Transverse colon (tissue), 4 donors: ENCODE measurements around the gene PJA1.

Experiments used
- CTCF ChIP-seq, 5 experiments: fragments of 200-600 bp in 3 of 5; fragments of 450-650 bp in 2 of 5; sonication (generic) in 3 of 5; IDR thresholded peaks; 1 replicate in 2 of 5; 2 replicates in 3 of 5; pipeline ENCODE4 v1.5.1; 2016 to 2017; ENCODE audit warnings: antibody characterized with exemption in 5 of 5, inconsistent platforms in 3 of 5, mild to moderate bottlenecking in 2 of 5, moderate library complexity in 1 of 5
- EP300 ChIP-seq: sonication (generic); formaldehyde crosslinking; IDR thresholded peaks from one replicate; pipeline ENCODE4 v1.6.1; 2017; ENCODE audit warnings: antibody characterized with exemption, low read depth
- POLR2A ChIP-seq: fragments of 450-650 bp; IDR thresholded peaks from one replicate; pipeline ENCODE4 v1.6.1; 2016; ENCODE audit warnings: antibody characterized with exemption, mild to moderate bottlenecking, moderate library complexity
- POLR2AphosphoS5 ChIP-seq, 3 donors: sonication (generic); formaldehyde crosslinking; IDR thresholded peaks; one replicate each; pipeline ENCODE4 v1.6.1; 2016; ENCODE audit warnings: antibody characterized with exemption in 3 of 3

DNA sequence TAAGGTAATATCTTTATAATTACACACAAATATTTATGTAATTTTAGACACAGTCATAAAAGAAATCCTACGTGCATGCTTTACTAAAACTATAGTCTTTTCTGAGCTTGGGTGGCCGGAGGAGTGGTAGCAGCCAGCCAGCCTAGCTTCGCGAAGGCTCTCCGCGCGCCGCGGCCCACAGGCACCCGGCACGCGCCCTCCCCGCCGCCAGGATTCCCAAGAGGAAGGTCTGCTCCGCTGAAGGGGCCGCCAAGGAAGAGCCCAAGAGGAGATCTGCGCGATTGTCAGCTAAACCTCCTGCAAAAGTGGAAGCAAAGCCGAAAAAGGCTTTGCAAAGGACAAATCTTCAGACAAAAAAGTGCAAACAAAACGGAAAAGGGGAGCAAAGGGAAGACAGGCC is 8.7 kb upstream of the PJA1 start:
- TF ChIP-seq POLR2A = no peak
- TF ChIP-seq CTCF (IDR thresholded peaks at IDR 0.05) = no peak
- TF ChIP-seq POLR2AphosphoS5 (IDR thresholded peaks at IDR 0.05) = no peak
- no peak for TF ChIP-seq EP300
